B cell (primary cell): ENCODE results near the gene DAPP1. TPM values are rescaled to one million over a fixed set of nuclear protein-coding genes. Genes with fewer than 3 reads are reported as not detected.
A peak's percentile ranks its signal among the peaks of the same experiment; 100 is the strongest.

Experiments
- ATAC-seq: fragments of 200-7000 bp; cut with Tn5 transposase; one replicate; pipeline ENCODE4 v1.10.0; 2021; ENCODE audit warnings: low read depth, mild to moderate bottlenecking, moderate number of reproducible peaks, moderate library complexity
- CTCF ChIA-PET: fragments of 350-600 bp; sonication (Branson Sonifier 250); formaldehyde crosslinking; loops from one replicate; lab custom pipeline; 2021; ENCODE audit warnings: antibody characterized with exemption, inconsistent platforms; lab: Charles Lee
- POLR2A ChIA-PET: fragments of 350-600 bp; sonication (Branson Sonifier 250); formaldehyde crosslinking; loops from one replicate; lab custom pipeline; 2021; ENCODE audit warnings: antibody characterized with exemption; lab: Charles Lee
- DNase-seq: peaks from one replicate; pipeline ENCODE4 v3.0.0; 2013
- H2AFZ ChIP-seq: 2 replicates; pipeline ENCODE4 v1.6.1; 2012; ENCODE audit warnings: mild to moderate bottlenecking, low read depth, low read length; ENCODE audit not compliant: insufficient read depth, poor library complexity, severe bottlenecking
- H3K27ac ChIP-seq, 2 donors: 1 replicate in 1 of 2; 2 replicates in 1 of 2; pipeline ENCODE4 v1.5.1; 2012 to 2013; ENCODE audit warnings: low read length in 2 of 2, mild to moderate bottlenecking in 2 of 2, moderate library complexity in 1 of 2
- H3K27me3 ChIP-seq, 4 experiments: fragments of 200-600 bp in 1 of 4; sonication (generic) in 1 of 4; replicated peaks in 1 of 4; 1 replicate in 2 of 4; 2 replicates in 2 of 4; pipeline versions ENCODE4 v1.6.1 to v1.7.0; 2013 to 2016; ENCODE audit warnings: low read length in 3 of 4, mild to moderate bottlenecking in 2 of 4, mixed read lengths in 1 of 4, moderate library complexity in 1 of 4; ENCODE audit not compliant: insufficient read depth in 4 of 4, control insufficient read depth in 3 of 4; ENCODE audit errors: control extremely low read depth in 1 of 4
- H3K36me3 ChIP-seq, 2 experiments: replicated peaks in 1 of 2; 1 replicate in 1 of 2; 2 replicates in 1 of 2; pipeline versions ENCODE4 v1.6.1 to v1.7.1; 2013; ENCODE audit warnings: low read length in 1 of 2; ENCODE audit not compliant: insufficient read depth in 2 of 2, control insufficient read depth in 1 of 2; ENCODE audit errors: control extremely low read depth in 1 of 2, extremely low read depth in 1 of 2
- H3K4me1 ChIP-seq, 2 donors: fragments of 200-600 bp in 1 of 2; sonication (generic) in 1 of 2; 1 replicate in 1 of 2; 2 replicates in 1 of 2; pipeline versions ENCODE4 v1.5.1 to v1.6.1; 2013 to 2017; ENCODE audit warnings: low read length in 2 of 2; ENCODE audit not compliant: control insufficient read depth in 2 of 2, insufficient read depth in 2 of 2
- H3K4me2 ChIP-seq: replicated peaks from 2 replicates; pipeline ENCODE3; 2012; ENCODE audit warnings: mild to moderate bottlenecking, low read depth, low read length; ENCODE audit not compliant: poor library complexity, severe bottlenecking
- H3K4me3 ChIP-seq, 5 experiments: fragments of 200-600 bp in 1 of 5; sonication (generic) in 1 of 5; 1 replicate in 3 of 5; 2 replicates in 2 of 5; pipeline versions ENCODE4 v1.5.1 to v1.7.0; 2011 to 2016; ENCODE audit warnings: low read length in 4 of 5, mild to moderate bottlenecking in 4 of 5, low read depth in 2 of 5, control low read depth in 1 of 5, moderate library complexity in 1 of 5; ENCODE audit not compliant: insufficient read depth in 1 of 5; ENCODE audit errors: control extremely low read depth in 1 of 5, extremely low read depth in 1 of 5
- H3K79me2 ChIP-seq: fragments of 200-600 bp; sonication (generic); one replicate; pipeline ENCODE4 v1.6.0; 2016; ENCODE audit warnings: low read length; ENCODE audit not compliant: control insufficient read depth, insufficient read depth
- H3K9ac ChIP-seq: fragments of 200-600 bp; sonication (generic); 2 replicates; pipeline ENCODE4 v1.6.1; 2017; ENCODE audit warnings: mild to moderate bottlenecking, low read length, moderate library complexity
- H3K9me3 ChIP-seq, 3 donors: one replicate each; pipeline versions ENCODE4 v1.6.1 to v1.7.1; 2013; ENCODE audit warnings: low read length in 2 of 3; ENCODE audit not compliant: control insufficient read depth in 2 of 3, insufficient read depth in 1 of 3; ENCODE audit errors: control extremely low read depth in 1 of 3
- H4K20me1 ChIP-seq: 2 replicates; pipeline ENCODE4 v1.6.0; 2012; ENCODE audit warnings: mild to moderate bottlenecking, low read length; ENCODE audit not compliant: insufficient read depth, control insufficient read depth, poor library complexity, severe bottlenecking
- H3K27ac Mint-ChIP-seq: one replicate; pipeline ENCODE4 v1.8.0; 2021; ENCODE audit warnings: mixed read lengths
- H3K27me3 Mint-ChIP-seq: one replicate; pipeline ENCODE4 v1.8.0; 2021; ENCODE audit warnings: mixed read lengths
- H3K4me1 Mint-ChIP-seq: one replicate; pipeline ENCODE4 v1.8.0; 2021; ENCODE audit warnings: mixed read lengths
- H3K4me3 Mint-ChIP-seq: one replicate; pipeline ENCODE4 v1.8.0; 2021; ENCODE audit warnings: mixed read lengths
- H3K9me3 Mint-ChIP-seq: one replicate; pipeline ENCODE4 v1.8.0; 2022; ENCODE audit warnings: mixed read lengths; ENCODE audit not compliant: insufficient read depth
- CTCF ChIP-seq: fragments of 200-600 bp; IDR thresholded peaks from one replicate; pipeline ENCODE4 v1.8.0; 2022; ENCODE audit warnings: antibody characterized with exemption, mild to moderate bottlenecking
- EZH2 ChIP-seq: IDR thresholded peaks from 2 replicates; pipeline ENCODE4 v1.6.1; 2012; ENCODE audit warnings: borderline replicate concordance, low read depth, mild to moderate bottlenecking, moderate library complexity, low read length; ENCODE audit not compliant: insufficient read depth, poor library complexity, severe bottlenecking
- WGBS: methylation state at CpG from one replicate; pipeline ENCODE4 v1.1.5; 2013; ENCODE audit warnings: missing lambda C conversion rate; ENCODE audit not compliant: insufficient coverage; 5-methylcytosine and 5-hydroxymethylcytosine counted together
- intact Hi-C: fragments of 100-400 bp; cut with micrococcal nuclease; formaldehyde crosslinking; loops from one replicate; pipeline ENCODE4 v1.10.0; 2022
- polyA plus RNA-seq: library from polyadenylated mRNA; depleted of rRNA; stranded (reverse); fragments of >200 nt; gene quantifications from 2 replicates; pipeline ENCODE4 v1.2.3, GENCODE V29; 2012
- total RNA-seq, 2 donors: library from RNA; stranded (reverse); fragments of 120-200 nt in 1 of 2; gene quantifications; 1 replicate in 1 of 2; 2 replicates in 1 of 2; pipeline versions ENCODE4 v1.2.3 to v1.2.4, GENCODE V29; 2013 to 2022

The DAPP1 gene
- total and polyA plus RNA-seq, 2 donors (not counting 1 experiment from before 2014, with no cell fraction given): 82.5 to 166 TPM

GRCh38 chr4:99832321-99832720 lies 15.7 kb downstream of the DAPP1 start:
- intact Hi-C loops: no loop called here
- Histone ChIP-seq H4K20me1 (peaks cover 92% of the 10 kb centered on the region), H3K79me2 (peaks cover 97% of the 10 kb centered on the region), H3K4me3 (no peak overlapping the region), H3K4me2 (no peak overlapping the region), H3K9ac (no peak overlapping the region), H3K36me3 (peaks cover 3 to 42% of the 10 kb centered on the region in 2 experiments), H3K27ac (peak overlapping the region in 1 of 2 donors; percentile 21), H3K9me3 (no peaks in the 10 kb centered on the region), H2AFZ (no peak overlapping the region), H3K27me3 (no peaks in the 10 kb centered on the region), H3K4me1 (peaks cover 6 to 27% of the 10 kb centered on the region in 2 donors)
- ATAC-seq (no peak), DNase-seq (no peak)
- TF ChIP-seq EZH2 (no peak), CTCF (no peak)
- POLR2A ChIA-PET: no interaction called here
- Mint-ChIP-seq H3K4me1 (peaks cover 53% of the 10 kb centered on the region), H3K9me3 (no peaks in the 10 kb centered on the region), H3K27me3 (no peaks in the 10 kb centered on the region), H3K4me3 (no peak overlapping the region), H3K27ac (no peak overlapping the region)
- CTCF ChIA-PET: interaction anchor here (1.6 kb wide), 1 partner anchor 15 kb away, joined by 4 read pairs; no protein-coding TSS in a partner anchor

- peaks cover 3 to 23% of the 10 kb centered on the region in 2 donors for H3K4me1 ChIP-seq
- WGBS: no CpG with 5 or more reads among the region's 3 CpGs
- TF ChIP-seq CTCF (no peak), EZH2 (no peak)
- H3K9me3 ChIP-seq: no peaks in the 10 kb centered on the region
- ChIA-PET POLR2A (no interaction called here), CTCF (interaction anchor here (1.0 to 1.6 kb wide), 2 partner anchors 15 to 21 kb away, joined by 3 to 4 read pairs; no protein-coding TSS in a partner anchor)
- H3K36me3 ChIP-seq: peaks cover 3 to 47% of the 10 kb centered on the region in 2 experiments
- no peak overlapping the region for H3K4me3 Mint-ChIP-seq
- H3K27me3 ChIP-seq: no peaks in the 10 kb centered on the region
- H2AFZ ChIP-seq: no peak overlapping the region
- H3K27ac Mint-ChIP-seq: no peak overlapping the region
- intact Hi-C loops: no loop called here
- no peaks in the 10 kb centered on the region for H3K9me3 Mint-ChIP-seq
- no peak for DNase-seq
- no peak overlapping the region for H3K4me3 ChIP-seq
- peaks cover 92% of the 10 kb centered on the region for H4K20me1 ChIP-seq
- peak overlapping the region in 1 of 2 donors; percentile 36 for H3K27ac ChIP-seq
- H3K9ac ChIP-seq: no peak overlapping the region
- H3K4me1 Mint-ChIP-seq: peaks cover 48% of the 10 kb centered on the region
- ATAC-seq: no peak
- H3K79me2 ChIP-seq: peaks cover 96% of the 10 kb centered on the region
- no peaks in the 10 kb centered on the region for H3K27me3 Mint-ChIP-seq
- no peak overlapping the region for H3K4me2 ChIP-seq
Observed at GRCh38 chr4:99832758-99833157, 16.1 kb downstream of the DAPP1 start.
